ENCODE measurements around the gene RELA. TPM values are rescaled to one million over a fixed set of nuclear protein-coding genes. Genes with fewer than 3 reads are reported as not detected.

RELA gene
- total RNA-seq, 1 donor from 2014 or later: 40.1 TPM

DNA sequence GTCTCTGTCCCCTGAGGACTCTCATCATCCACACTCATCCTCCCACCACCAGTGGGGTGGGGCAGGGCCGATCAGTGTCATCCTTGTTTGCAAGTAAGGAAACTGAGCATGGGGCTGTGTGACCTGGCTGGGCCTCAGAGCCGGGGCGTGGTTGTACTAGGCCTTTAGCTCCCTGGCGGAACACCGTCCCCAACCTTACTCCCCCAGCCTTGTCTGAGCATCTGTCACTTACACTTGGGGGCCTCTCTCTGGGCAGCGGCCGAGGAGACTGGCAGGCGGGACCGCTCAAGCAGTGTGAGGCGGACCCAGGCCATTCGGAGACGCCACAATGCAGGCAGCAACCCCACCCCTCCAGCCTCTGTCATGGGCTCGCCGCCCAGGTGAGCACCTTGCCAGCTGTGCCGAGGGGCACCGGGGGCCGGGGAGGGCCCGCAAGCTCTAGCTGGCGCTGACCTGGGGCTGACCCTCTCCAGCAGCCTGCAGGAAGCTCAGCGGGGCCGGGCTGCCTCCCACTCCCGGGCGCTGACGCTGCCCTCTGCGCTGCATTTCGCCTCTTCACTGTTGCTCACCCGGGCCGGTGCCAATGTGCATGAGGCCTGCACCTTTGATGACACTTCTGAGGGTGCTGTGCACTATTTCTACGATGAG, 43.3 kb downstream of the RELA start:
- DNase-seq (peak; percentile 31), ATAC-seq (no peak)
- intact Hi-C loops (cut with micrococcal nuclease): no loop called here

GRCh38 chr11:65618763-65619162, 44.0 kb downstream of the RELA start:
- peak; percentile 21 for DNase-seq
- ATAC-seq: no peak
- intact Hi-C loops (cut with micrococcal nuclease): no loop called here

DNA sequence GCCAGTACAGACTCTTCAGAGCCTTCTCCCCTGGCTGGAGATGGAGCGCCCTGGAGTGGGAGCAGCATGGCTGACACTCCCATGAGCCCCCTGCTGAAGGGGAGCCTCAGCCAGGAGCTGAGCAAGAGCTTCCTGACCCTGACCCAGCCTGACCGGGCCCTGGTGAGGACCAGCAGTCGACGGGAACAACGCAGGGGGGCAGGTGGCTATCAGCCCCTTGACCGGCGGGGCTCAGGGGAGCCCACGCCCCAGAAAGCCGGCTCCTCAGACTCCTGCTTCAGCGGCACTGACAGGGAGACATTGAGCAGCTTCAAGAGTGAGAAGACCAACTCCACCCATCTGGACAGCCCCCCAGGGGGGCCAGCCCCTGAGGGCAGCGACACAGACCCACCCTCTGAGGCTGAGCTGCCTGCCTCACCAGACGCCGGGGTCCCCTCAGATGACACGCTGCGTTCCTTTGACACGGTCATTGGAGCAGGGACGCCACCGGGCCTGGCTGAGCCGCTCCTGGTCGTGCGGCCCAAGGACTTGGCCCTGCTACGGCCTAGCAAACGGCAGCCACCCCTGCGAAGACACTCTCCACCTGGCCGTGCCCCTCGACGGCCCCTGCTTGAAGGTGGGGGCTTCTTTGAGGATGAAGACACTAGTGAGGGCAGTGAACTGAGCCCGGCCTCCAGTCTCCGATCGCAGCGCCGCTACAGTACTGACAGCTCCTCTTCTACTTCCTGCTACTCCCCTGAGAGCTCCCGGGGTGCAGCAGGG, 44.5 kb downstream of the RELA start:
- no peak for ATAC-seq
- intact Hi-C loops (cut with micrococcal nuclease): no loop called here
- no peak for DNase-seq

GRCh38 chr11:65617136-65617850, 45.4 kb downstream of the RELA start:
- no peak for ATAC-seq
- intact Hi-C loops (cut with micrococcal nuclease): no loop called here
- no peak for DNase-seq

DNA sequence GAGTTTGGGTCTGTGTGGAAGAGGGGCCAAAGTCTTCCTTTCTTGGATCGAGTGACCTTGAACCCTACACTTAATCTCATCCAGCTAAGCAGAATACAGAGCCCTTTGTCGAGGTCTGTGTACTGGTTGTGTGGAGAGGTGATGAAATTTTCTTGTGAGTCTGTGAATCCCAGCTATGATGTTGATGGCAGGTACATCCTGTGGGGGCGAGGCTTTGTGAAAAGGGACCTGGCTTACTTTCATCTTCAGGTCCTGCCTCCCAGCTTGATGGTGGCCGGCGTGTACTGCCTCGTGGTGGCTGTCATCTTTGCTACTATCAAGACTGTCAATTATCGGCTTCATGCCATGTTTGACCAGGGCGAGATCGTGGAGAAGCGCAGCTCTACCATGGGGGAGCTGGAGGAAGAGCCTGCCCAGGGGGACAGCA, 46.1 kb downstream of the RELA start:
- ATAC-seq (no peak), DNase-seq (no peak)
- intact Hi-C loops (cut with micrococcal nuclease): no loop called here

GRCh38 chr11:65615950-65616574, 46.7 kb downstream of the RELA start:
- intact Hi-C loops (cut with micrococcal nuclease): no loop called here
- DNase-seq (peak; percentile 77), ATAC-seq (peak; percentile 0)

DNA sequence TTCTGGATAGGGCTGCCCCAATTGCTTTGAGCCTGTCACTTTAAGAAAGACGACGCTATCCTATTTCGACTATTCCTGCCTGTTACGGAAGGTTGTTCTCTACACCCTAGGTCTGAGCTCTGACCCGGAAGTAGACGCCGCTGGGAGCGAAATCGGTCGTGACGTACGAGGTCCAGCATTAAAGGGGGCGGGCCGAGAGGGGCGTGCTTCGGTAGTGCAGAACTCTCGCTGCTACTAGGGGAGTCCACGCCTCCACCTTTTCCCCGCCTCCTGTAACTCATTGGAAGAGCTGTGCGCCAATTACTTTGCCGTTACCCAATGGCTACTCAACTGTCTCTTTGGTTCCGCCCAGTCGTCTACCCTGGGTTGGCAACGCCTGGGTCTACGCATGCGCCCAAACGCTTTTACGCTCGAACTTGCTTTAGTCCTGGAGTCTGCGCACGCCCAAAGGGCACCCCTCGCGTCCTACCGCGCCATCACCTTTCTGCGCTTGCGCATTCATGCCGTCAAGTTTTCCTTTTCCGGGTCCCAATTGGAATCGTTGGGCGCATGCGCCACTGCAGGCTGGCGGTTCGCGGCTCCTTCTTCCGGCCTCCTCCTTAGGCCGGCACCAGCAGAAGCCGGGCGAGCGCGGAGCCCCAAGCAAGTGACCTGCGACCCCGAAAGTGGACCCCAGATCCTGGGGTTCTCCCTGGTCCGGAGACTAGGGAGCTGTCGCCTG, 47.3 kb downstream of the RELA start, which contains the start of gene PCNX3:
TSS of gene PCNX3 (plus strand) at position 548 of the 721 bp plus-strand sequence. CDS start 536 bp downstream, outside the sequence.
- intact Hi-C loops (cut with micrococcal nuclease): no loop called here
- ATAC-seq: peak; percentile 81

GRCh38 chr11:65613091-65613928, 49.4 kb downstream of the RELA start:
- ATAC-seq (no peak), DNase-seq (peak; percentile 57)
- intact Hi-C loops (cut with micrococcal nuclease): no loop called here

More for the DNA sequence above, 47.3 kb downstream of the RELA start, which contains the start of gene PCNX3:
- peak; percentile 100 for DNase-seq

GRCh38 chr11:65612691-65613090, 50.0 kb downstream of the RELA start:
- DNase-seq (no peak), ATAC-seq (no peak)
- intact Hi-C loops (cut with micrococcal nuclease): no loop called here

DNA sequence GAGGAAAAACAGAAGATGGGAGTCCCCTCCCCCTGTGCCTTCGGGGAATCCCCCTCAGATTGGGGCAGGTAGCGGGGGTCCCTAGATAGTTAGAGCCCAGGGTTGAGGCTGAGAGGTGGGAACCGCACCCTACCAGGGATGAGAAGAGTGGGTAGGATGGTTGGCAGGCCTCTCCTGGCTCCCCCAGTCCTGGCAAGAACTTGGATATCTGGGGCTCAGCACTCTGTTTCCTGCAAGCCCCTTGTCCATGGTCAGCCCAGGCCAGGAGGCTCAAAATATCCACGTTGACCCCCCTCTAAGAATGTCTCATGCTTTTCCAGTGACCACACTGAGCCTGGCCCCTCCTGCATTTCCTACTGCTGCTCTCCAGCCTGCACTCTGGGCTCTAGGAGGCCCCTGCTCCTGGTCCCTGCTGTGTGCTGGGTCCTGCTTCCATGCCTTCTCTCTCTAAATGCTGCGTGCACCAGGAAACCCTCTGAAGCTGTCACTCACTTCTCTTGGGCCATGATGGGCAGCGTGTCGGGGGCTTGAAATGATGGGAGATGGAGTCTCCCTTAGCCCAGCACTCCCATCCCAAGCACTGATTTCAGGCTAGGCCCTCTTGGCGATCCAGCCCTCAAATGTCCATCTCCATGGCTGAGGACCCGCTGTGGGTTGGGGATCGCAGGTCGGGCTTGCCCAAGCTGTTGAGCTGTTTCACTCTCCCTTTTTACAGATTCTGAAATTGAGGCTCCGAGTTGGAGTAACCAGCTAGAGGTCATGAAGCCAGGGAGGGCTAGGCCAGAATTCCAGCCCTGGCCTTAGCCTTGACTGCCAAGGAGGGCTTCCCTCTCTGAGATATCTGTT, 50.7 kb downstream of the RELA start:
- intact Hi-C loops (cut with micrococcal nuclease): no loop called here
- DNase-seq: no peak
- no peak for ATAC-seq

- intact Hi-C loops (cut with micrococcal nuclease): no loop called here
- ATAC-seq (no peak), DNase-seq (peak; percentile 70)
Measured at GRCh38 chr11:65611028-65611757, 51.5 kb downstream of the RELA start.

GRCh38 chr11:65610404-65610803, 52.3 kb downstream of the RELA start:
- intact Hi-C loops (cut with micrococcal nuclease): no loop called here
- ATAC-seq: no peak
- no peak for DNase-seq

DNA sequence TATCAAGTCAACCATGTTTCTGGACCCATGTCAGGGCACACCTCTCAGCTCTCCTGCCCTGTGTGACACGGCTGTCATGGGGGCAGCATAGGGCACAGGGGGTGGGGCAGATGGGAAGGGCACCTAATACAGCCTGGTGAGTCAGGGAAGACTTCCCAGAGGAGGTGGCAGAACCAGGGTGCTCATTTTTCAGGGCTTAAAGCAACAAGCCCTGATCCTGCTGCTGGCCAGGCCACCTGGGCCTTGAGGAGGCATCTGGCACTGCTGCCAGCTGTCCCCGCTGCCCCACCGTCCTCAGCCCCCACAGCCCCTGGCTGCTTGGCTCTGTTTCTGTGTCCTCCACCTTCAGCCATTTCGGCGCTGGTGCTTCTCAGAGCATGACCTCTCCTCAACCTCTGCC, 53.1 kb downstream of the RELA start:
- intact Hi-C loops (cut with micrococcal nuclease): no loop called here
- no peak for DNase-seq
- ATAC-seq: no peak

GRCh38 chr11:65609229-65609628, 53.5 kb downstream of the RELA start:
- no peak for DNase-seq
- intact Hi-C loops (cut with micrococcal nuclease): no loop called here
- no peak for ATAC-seq

DNA sequence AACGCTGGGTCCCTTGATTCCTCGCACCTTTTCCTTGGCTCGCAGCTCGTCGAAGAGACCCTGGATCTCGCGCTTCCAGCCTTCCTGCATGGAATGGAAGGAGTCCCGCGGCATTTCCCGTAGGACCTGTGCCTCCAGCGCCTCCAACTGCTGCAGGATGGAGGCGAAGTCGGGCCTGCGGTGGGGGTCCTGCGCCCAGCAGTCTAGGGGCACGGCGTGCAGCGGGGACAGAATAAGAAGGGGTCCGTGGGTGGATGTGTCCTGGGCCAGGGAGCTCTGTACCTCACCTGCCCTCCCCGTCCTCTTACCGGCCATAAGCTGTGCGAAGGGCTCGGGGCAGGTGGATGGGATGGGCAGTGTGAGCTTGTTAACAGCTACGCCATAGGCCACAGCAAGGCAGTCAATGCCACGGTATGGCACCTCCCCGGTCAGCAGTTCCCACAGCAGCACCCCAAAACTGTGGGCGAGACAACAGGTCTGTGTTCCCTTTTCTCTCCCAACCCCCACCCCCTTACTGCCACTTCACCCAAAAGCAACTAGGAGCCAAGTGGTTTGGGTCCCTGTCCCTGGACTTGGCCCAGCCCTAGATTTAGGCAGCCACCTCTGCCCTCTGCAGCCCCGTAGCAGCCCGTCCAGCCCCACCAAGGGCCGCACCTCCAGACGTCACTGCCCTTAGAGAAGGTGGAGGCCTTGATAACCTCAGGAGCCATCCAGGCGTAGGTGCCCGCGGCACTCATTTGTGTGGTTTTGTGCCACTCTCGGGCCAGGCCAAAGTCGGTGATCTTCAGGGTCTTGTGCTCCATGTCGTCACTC, 54.9 kb downstream of the RELA start:
- ATAC-seq (no peak), DNase-seq (no peak)
- intact Hi-C loops (cut with micrococcal nuclease): no loop called here

Data from left ventricle myocardium superior (tissue), 1 donor.